ENCODE data around the gene MAFF.

Gene MAFF

DNA sequence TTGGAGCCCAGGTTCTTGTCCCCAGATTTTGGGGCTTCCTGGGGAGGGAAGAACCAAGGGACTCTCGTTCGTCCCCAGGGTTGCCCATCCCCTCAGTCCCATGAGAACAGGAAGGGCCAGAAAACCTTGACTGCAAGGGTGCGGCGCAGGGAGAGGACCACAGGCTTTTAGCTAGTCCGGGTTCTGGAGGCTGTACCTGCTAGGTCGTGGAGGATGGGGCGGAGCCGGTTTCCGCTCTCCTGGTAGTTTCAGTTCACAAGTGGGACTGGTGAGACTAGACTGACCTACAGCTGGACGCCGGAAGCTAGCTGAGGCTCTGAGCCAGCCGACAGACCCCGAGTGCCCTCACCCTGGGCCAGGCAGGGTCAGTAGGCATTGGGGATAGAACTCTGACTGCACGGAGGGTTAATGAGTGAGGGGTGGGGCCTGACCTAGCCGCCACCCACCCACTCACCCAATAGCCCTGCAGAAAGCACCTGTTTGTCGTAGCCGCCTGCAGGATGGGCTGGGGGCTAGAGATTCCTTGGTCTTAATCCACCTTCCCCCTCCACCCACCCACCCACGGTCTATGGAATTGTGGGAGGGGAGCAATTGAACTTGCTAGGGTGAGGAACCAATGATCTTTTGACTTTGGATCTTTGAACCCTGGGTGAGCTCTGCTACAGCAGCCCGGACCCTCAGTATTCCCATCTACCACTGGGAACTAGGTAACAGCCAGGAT, 1.5 kb downstream of the MAFF start:
- peak overlapping the region; percentile 80 for H3K4me3 ChIP-seq (ENCODE audit: low read depth, low read length)

- no peak overlapping the region for H3K4me3 ChIP-seq (ENCODE audit: low read depth, low read length)
Measured at GRCh38 chr22:38203855-38204514, 2.2 kb downstream of the MAFF start.

- H3K4me3 ChIP-seq (ENCODE audit: low read depth, low read length), result no peak overlapping the region
Measured at GRCh38 chr22:38204784-38205183, 3.0 kb downstream of the MAFF start.

DNA sequence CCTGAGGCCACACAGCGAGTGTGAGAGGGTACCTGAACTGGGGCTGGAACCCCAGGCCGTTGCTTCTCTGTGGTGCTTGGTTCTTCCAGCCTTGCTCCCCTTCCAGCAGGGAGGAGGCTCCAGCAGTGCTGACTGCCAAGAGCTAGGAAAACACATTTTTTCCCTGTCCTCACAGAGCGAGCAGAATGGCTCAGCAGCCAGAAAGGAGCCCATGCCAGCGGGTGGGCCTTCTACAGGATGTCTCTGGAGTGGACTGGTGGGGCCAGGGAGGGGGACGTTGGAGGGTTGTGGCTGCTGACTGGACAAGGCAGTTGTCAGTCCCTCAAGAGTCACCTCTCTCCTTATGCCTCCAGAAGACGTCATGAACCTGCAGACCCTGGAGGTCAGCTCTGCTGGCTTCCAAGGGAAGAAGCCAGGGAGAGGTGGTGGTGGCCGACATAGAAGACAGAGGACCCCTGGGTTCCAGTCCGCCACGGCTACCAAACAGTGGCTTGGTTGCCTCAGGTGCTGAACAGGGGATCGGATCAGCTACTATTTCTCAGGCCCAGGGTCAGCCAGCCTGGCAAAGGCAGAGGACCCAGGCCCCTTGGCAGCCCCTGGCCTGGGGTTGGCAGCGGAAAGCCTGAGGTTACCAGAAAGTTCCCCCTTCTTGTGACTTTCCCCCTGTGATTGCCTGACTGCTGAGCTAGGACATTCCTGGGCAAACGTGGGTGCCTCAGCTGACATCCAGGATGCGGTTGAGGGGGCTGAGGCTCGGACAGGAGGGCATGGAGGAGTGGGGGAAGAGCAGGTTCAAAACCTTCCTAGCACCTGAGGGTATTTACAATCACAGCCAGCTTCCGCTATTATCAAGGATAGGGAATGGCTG, 3.7 kb downstream of the MAFF start:
- H3K4me3 ChIP-seq (ENCODE audit: low read depth, low read length), result no peak overlapping the region

DNA sequence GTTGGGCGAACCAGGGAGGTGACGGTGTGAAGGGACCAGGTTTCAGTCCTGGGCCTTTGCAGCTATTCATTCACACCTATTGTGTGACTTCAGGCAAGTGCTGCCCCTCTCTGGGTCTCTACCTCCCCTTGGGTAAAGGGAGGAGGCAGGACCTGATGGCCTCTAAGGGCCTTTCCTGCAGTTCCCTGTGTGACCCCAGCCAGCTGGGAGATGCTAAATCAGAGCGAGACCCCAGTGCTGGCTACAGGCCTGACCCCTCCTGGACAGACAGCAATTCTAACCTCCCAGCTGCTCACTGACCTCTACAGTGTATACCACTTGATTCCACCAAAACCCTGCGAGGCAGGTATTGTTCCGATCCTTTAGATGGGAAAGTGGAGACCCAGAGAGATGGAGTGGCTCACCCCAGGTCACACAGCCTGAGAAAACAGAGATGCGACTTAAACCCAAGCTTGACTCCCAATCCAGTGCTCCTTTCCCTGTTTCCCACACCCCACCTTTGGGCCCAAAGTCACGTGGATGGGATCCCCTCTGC, 6.2 kb downstream of the MAFF start:
- no peak overlapping the region for H3K4me3 ChIP-seq (ENCODE audit: low read depth, low read length)

- no peak overlapping the region for H3K4me3 ChIP-seq (ENCODE audit: low read depth, low read length)
Measured at GRCh38 chr22:38208551-38208968, 6.8 kb downstream of the MAFF start.

DNA sequence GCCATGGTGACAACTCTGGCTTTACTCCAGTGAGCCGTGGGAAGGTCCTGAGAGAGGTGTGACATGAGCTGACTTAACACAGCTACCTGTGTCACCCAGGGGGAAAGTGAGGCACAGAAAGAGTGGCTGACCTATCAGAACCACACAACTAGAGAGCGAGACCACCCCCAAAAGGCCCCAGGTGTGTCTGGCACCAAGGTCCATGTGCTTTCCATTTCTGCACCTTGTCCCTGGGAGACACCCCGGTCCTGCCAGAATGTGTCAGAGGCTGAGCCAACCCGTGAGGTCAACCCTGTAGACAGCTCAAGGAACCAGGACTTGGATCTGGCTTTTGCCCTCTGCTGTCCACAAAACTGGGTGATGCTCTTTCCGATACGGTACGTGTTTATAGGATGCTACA, 9.8 kb downstream of the MAFF start:
- no peak overlapping the region for H3K4me3 ChIP-seq (ENCODE audit: low read depth, low read length)

GRCh38 chr22:38212442-38212841, 10.6 kb downstream of the MAFF start:
- H3K4me3 ChIP-seq (ENCODE audit: low read depth, low read length), result no peak overlapping the region

GRCh38 chr22:38213319-38213989, 11.7 kb downstream of the MAFF start:
- H3K4me3 ChIP-seq (ENCODE audit: low read depth, low read length), result no peak overlapping the region

GRCh38 chr22:38213990-38214301, 12.2 kb downstream of the MAFF start:
- no peak overlapping the region for H3K4me3 ChIP-seq (ENCODE audit: low read depth, low read length)

GRCh38 chr22:38214302-38215056, 12.7 kb downstream of the MAFF start:
- peak overlapping the region; percentile 50 for H3K4me3 ChIP-seq (ENCODE audit: low read depth, low read length)

DNA sequence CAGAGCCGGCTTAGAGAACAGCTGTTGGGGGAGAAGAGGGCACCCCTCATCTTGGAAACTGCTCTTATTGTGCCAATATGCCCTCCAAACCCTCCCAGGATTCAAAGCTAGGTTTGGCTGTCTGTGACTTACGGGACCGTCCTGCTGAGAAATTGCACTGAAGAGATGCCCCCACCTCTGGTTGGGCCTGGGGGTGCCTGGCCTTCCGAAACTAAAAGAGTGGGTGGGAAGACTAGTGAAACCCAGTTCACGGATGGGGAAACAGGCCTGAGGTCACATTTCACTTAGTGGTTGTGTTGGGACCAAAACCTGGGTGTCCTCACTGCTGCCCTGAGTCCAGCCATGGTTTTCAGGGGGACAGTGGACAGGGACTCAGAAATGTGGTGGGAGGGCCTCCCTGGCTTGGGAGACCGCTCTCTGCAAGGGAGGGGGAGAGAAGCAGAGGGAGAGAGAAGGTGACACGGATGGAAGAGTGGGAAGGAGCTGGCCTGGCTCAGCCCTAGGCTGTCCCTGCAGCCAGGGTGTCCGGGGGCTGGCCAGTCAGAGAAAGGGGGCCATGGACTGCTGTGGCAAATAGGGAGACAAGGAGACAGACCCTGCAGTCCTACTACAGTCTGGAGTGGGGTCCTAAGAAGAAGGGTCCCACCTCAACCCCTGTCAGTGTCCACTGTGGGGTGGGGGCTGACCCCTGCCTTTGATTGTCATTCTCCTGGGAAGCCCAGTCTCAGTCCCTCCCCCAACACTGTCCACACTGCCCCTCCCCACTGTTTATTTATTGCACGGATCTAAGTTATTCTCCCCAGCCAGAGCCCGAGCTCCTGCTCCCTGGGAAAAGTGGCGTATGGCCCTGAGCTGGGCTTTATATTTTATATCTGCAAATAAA, 13.6 kb downstream of the MAFF start:
- H3K4me3 ChIP-seq (ENCODE audit: low read depth, low read length), result no peak overlapping the region

- H3K4me3 ChIP-seq (ENCODE audit: low read depth, low read length), result no peak overlapping the region
Measured at GRCh38 chr22:38218661-38219622, 17.1 kb downstream of the MAFF start.

DNA sequence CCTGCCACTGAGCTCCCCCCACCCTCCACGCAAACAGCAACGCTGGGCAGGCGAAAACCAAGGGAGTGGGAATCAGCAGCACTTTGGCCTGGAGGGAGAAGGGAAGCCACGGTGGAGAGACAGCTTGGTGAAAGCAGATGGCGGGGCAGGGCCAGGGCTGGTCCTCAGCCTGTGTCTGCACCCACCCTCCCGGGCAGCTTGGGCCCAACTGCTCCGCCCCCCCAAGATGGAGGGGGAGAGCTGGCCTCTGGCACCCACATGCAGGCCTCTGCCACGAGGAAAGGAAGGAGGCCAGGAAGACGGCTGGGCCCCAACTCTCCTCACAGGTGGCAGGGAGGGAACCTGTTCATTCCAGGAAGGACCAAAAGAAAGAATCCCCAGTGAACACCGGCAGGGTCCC, 17.8 kb downstream of the MAFF start:
- H3K4me3 ChIP-seq (ENCODE audit: low read depth, low read length), result no peak overlapping the region

DNA sequence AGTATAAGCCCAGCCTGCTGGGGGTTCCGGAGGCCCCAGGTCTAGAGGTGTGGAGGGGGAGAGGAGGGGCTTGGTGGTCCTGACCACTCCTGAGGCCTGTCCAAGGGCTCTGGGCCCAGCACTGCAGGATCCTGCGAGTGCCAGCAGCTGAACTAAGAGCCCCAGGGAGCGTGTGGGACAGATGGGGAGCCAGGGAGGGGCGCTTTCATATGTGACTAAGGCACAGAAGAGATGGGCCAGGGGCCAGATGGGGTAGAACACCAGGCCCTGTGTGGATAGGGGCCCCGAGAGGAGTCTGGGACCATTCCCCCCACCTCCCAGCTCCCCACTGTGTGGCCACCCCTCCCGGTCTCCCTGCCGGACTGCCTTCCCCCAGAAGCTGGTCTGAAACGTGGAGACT, 18.4 kb downstream of the MAFF start:
- no peak overlapping the region for H3K4me3 ChIP-seq (ENCODE audit: low read depth, low read length)

- no peak overlapping the region for H3K4me3 ChIP-seq (ENCODE audit: low read depth, low read length)
Measured at GRCh38 chr22:38220653-38221386, 19.0 kb downstream of the MAFF start.

DNA sequence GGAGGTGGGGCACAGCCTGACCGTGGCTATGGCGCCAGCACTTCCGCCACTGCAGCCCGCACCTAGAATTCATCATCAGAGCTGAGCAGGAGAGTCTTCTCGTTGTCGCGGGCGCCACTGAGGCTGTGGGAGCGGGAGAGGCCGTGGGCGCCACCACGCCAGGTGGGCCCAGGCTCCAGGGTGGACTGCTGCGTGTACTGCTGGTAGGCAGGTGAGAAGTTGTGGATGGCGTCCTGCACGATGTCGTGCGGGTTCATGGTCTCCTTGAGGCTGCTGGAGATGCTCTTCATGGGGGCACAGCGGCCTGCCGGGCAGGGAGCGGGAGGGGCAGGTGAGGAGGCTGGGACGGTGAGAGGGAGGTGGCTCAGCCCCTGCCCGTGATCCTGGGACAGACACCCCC, 19.6 kb downstream of the MAFF start:
- H3K4me3 ChIP-seq (ENCODE audit: low read depth, low read length), result no peak overlapping the region

Measured in iPS-11a (cell line).